ENCODE measurements around the gene TBC1D13. TPM values are rescaled to one million over a fixed set of nuclear protein-coding genes. Genes with fewer than 3 reads are reported as not detected.

TBC1D13 gene
- total and polyA plus RNA-seq, 2 of the 13 experiments (the other 11 are each of a cell fraction or from before 2014, with no cell fraction given): 17.9 to 19.7 TPM

- TF ChIP-seq, protein P1, sequence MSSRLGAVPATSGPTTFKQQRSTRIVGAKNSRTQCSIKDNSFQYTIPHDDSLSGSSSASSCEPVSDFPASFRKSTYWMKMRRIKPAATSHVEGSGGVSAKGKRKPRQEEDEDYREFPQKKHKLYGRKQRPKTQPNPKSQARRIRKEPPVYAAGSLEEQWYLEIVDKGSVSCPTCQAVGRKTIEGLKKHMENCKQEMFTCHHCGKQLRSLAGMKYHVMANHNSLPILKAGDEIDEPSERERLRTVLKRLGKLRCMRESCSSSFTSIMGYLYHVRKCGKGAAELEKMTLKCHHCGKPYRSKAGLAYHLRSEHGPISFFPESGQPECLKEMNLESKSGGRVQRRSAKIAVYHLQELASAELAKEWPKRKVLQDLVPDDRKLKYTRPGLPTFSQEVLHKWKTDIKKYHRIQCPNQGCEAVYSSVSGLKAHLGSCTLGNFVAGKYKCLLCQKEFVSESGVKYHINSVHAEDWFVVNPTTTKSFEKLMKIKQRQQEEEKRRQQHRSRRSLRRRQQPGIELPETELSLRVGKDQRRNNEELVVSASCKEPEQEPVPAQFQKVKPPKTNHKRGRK (CRISPR knock-in tag; IDR thresholded peaks at IDR 0.05): no peak
- peak; percentile 59 for TF ChIP-seq GATAD1 (CRISPR knock-in tag; IDR thresholded peaks at IDR 0.05)
- TF ChIP-seq PITX1 (CRISPR knock-in tag; IDR thresholded peaks at IDR 0.05): peak; percentile 81; the same call in 1 of the 2 replicates
- peak; percentile 72; the same call in 1 of the 2 replicates for TF ChIP-seq YEATS2 (CRISPR knock-in tag; IDR thresholded peaks at IDR 0.05; ENCODE audit: borderline replicate concordance)
- TF ChIP-seq GPN1 (CRISPR knock-in tag; IDR thresholded peaks at IDR 0.05; ENCODE audit: borderline replicate concordance): peak; percentile 10; the same call in 1 of the 2 replicates
- TF ChIP-seq EP300 (IDR thresholded peaks at IDR 0.05; ENCODE audit: low read depth in 2 of 2, low read length in 2 of 2): peak in 1 of 2 experiments; percentile 26; a peak in 1 of 4 replicates
- TF ChIP-seq EP300 (CRISPR knock-in tag; IDR thresholded peaks at IDR 0.05; ENCODE audit: borderline replicate concordance): no peak
- TF ChIP-seq XRCC5 (optimal IDR thresholded peaks at IDR 0.05; ENCODE audit: low read length): peak; percentile 94
- TF ChIP-seq ZNF563 (CRISPR knock-in tag; IDR thresholded peaks at IDR 0.05): peak; percentile 82
- peak; percentile 83 for TF ChIP-seq ARNT2 (CRISPR knock-in tag; IDR thresholded peaks at IDR 0.05; ENCODE audit: low read depth)
- TF ChIP-seq ZNF253 (CRISPR knock-in tag; IDR thresholded peaks at IDR 0.05; ENCODE audit: borderline replicate concordance): peak; percentile 60; the same call in 1 of the 2 replicates
- TF ChIP-seq DR1 (CRISPR knock-in tag; IDR thresholded peaks at IDR 0.05): peak; percentile 89
- peak; percentile 37; the same call in 1 of the 2 replicates for TF ChIP-seq MZF1 (CRISPR knock-in tag; IDR thresholded peaks at IDR 0.05; ENCODE audit: borderline replicate concordance)
- TF ChIP-seq AHR (CRISPR knock-in tag; IDR thresholded peaks at IDR 0.05): no peak
- peak; percentile 65 for TF ChIP-seq ZFY (CRISPR knock-in tag; IDR thresholded peaks at IDR 0.05)
- TF ChIP-seq TCF12 (IDR thresholded peaks at IDR 0.05): no peak
- no peak for TF ChIP-seq TCF12 (CRISPR knock-in tag; IDR thresholded peaks at IDR 0.05)
- TF ChIP-seq HNRNPLL (IDR thresholded peaks at IDR 0.05; ENCODE audit: low read depth, low read length, poor library complexity, severe bottlenecking): peak; percentile 73
- TF ChIP-seq, protein P2, sequence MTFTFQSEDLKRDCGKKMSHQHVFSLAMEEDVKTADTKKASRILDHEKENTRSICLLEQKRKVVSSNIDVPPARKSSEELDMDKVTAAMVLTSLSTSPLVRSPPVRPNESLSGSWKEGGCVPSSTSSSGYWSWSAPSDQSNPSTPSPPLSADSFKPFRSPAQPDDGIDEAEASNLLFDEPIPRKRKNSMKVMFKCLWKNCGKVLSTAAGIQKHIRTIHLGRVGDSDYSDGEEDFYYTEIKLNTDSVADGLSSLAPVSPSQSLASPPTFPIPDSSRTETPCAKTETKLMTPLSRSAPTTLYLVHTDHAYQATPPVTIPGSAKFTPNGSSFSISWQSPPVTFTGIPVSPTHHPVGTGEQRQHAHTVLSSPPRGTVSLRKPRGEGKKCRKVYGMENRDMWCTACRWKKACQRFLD (CRISPR knock-in tag; IDR thresholded peaks at IDR 0.05; ENCODE audit: borderline replicate concordance): 0 out of 2 replicates have a peak, but pooled peaks have one; percentile 8
- no peak for TF ChIP-seq ZNF431 (CRISPR knock-in tag; IDR thresholded peaks at IDR 0.05; ENCODE audit: borderline replicate concordance, low read depth)
- no peak for TF ChIP-seq TRIM24 (CRISPR knock-in tag; IDR thresholded peaks at IDR 0.05)
- peak; percentile 50; the same call in 1 of the 3 replicates for TF ChIP-seq MXI1 (IDR thresholded peaks at IDR 0.05; ENCODE audit: borderline replicate concordance, low read depth, low read length)
- TF ChIP-seq CTCF (CRISPR knock-in tag; IDR thresholded peaks at IDR 0.05): peak; percentile 99
- TF ChIP-seq, protein P3, sequence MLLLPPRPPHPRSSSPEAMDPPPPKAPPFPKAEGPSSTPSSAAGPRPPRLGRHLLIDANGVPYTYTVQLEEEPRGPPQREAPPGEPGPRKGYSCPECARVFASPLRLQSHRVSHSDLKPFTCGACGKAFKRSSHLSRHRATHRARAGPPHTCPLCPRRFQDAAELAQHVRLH (CRISPR knock-in tag; IDR thresholded peaks at IDR 0.05; ENCODE audit: borderline replicate concordance, low read depth): peak; percentile 43; the same call in 1 of the 2 replicates
Observed at GRCh38 chr9:128818099-128818838, 31.2 kb downstream of the TBC1D13 start, which contains the start of gene ENDOG (continued).
